Activated effector memory CD4-positive, alpha-beta T cell treated with anti-CD3 and anti-CD28 coated beads, Interleukin-2, amount 50 U/mL, for 16 hours (primary cell): ENCODE results near the gene PRKD3.

Experiments used
- DNase-seq: peaks from one replicate; pipeline ENCODE4 v3.0.0-alpha.2; 2020

Gene PRKD3

DNA sequence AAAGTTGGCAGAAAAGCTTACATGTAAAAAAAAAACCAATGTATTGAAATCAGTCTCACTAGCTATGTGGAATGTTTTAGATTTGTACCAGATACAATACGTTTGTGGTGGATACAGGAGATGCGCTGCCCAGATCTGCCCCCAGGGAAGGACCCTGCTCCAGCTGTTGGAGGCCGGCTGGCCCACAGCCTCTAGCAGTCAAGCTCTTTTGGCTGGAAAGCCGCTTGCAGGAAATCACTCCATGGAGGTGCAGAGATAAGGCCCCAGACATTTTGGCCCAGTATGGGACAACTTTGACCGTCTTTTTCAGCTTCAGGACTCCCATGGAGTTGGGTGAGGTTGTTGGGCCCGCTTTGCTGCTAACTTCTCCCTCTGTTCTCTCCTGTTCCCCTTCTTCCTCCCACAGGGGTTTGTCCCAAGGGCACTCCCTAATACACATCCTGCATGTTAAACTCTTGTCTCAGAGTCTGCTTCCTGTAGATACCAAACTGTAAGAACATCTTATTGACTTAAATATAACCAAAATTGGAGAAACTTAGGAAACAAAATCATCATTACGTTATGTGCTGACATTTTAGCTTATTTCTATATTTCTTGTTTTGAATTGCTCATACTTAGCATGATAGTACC is 18.1 kb upstream of the PRKD3 start:
- DNase-seq, result no peak

DNA sequence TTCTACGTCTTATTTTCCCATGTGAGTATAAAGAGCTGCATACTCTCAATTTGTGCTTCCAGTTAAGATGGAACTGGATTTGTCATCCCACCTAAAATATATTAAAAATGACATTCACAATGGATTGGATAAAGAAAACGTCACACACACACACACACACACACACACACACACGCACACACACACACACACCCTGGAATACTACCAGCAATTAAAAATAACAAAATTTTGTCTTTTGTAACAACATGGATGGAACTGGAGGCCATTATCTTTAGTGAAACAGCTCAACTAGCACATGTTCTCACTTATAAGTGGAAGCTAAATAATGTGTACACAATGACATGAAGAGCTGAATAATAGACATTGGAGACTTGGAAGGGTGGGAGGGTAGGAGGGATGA is 16.0 kb upstream of the PRKD3 start:
- DNase-seq, result no peak

DNA sequence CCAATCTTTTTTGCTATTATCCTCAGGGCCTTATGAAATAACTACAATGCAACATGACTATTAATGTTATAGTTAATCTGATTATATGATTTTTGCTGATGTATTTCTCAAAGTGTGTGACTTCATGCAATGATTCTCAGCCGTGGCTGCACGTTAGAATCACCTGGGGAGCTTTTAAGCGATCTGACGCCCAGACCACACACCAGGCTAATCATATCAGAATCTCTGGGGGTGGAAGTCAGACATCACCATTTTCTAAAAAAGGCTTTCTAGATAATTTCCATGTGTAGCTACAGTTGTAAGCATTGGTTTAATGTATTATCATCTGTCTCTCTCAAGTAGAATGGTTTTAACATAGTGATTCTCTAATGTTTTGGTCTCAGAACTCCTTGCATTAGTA is 14.3 kb upstream of the PRKD3 start:
- no peak for DNase-seq

DNA sequence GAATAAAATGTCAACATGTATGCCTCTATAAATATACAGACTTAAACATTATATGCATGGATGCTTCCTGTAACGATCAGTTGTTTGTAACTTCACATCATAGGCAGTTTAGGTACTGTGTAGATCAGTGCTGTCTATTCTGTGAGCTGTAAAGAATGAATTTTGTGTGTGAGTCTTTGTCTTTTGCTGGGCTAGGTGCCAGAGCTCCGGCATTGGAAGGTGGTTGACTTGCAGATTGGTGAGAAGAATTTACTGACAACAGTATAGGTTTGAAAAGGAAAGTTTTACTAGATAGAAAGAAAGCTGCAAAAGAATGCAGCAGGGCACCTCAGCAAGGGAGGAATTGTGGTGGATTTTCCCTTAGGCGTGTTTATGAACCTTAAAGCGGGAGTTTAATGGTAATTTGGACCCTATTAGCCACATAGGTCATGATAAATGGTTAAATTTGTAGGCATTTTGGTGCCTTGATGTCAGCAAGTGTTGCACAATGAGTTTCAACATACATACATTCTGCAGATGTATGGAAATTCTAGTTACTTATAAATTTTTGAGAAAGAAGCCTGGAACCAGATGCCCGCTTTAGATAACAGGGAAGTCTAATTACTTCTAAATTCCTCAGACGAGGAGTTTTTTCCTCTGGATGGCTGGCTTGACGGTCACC is 13.1 kb upstream of the PRKD3 start:
- DNase-seq, result no peak

DNA sequence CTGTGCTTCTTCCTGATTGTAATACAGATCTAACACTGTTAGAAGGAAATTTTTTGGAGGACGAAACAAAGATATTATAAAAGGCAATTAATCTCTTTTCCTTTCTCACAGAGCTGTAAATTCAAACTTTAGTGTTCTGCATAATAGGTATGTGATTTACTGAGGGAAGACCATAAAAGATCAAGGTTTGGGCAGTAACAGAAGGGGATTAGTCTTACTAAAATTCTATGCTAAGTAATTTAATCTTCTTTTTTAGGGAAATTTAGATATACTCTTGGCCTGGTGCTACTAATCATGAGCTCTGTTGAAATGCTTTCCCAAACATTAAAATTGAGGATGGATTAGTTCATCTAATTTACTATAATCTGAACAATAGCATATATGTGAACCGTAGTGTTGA is 11.0 kb upstream of the PRKD3 start:
- DNase-seq, result no peak

DNA sequence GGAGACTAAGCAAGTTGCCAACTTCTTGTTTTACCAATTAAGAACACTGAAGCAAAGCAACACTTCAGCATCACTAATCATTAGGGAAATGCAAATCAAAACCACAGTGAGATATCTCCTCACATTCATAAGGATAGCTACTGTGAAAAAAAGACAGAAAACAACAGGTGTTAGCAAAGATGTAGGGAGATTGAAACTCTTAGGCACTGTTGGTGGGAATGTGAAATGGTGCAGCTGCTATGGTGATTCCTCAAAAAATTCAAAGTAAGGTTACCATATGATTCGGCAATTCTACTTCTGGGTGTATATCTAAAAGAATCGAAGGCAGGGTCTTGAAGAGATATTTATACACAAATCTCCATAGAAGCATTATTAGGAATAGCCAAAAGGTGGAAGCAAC is 8.6 kb upstream of the PRKD3 start:
- DNase-seq, result no peak

DNA sequence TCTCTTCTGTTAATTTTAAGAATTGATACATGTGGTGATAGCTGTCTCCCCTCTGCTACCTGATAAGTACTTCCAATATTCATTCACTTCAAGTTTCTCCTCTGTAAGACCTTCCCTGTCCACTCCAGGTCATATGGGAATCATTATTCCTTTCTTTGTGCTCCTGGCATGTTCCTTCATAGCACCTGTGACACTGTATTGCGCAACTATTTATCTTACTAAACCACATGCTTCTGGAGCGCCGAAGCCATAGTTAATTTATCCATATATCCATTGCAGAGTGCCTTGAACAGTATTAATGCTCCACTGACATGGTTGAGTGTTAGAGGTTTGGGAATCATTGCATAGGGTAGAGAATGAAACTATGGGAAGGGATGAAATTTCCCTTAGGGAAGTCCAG is 7.9 kb upstream of the PRKD3 start:
- no peak for DNase-seq

DNA sequence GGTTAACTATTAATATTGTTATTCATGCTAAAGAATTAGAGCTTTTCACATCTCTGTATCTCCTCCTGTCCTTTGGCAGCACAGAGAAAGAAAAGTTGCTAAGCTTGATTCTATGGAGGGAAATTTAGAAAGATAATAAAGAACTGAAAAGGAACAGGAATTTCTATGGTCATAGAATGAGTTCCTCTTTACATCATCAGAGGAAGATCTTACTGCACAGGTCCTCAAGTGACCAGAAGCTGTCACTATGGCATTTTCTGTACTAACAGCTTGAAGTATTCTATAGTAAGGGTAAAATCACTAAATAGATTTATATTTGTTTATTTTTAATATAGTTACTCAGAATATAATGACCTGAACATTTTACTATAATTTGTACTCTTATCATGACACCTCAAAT is 6.0 kb upstream of the PRKD3 start:
- DNase-seq, result no peak

DNA sequence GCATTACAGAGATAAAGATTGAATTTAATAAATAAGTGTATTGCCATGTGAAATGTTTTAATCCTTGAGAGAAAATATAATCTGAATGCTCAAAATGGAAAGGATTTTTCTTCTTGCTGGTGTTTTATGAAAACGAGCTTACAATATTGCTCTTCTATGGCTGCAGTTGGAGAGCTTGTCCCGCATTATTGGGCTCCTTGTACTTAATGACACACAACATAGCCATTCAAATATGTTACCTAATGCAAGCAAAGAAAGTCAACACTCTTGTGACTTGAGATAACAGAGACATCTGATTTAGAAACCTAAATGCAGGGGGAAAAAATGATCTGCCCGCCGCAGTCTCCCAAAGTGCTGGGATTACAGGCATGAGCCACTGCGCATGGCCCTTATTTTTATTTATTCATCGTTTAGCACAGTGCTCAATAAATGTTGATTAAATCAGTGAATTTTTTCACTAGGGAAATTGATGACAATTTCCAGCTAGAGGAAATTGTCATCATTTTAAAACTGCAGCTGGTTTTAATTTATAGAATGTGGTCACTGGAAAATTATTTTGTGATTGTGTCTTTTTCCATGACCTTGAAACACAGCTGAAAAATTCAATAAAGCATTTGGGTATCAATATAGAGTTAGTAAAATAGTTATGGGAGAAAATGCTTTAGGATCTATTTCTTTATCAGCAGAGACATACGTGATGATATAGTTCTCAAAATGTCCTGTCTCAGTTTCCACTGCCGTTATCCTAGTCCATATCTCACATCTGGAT is 2.4 kb upstream of the PRKD3 start:
- DNase-seq, result no peak

DNA sequence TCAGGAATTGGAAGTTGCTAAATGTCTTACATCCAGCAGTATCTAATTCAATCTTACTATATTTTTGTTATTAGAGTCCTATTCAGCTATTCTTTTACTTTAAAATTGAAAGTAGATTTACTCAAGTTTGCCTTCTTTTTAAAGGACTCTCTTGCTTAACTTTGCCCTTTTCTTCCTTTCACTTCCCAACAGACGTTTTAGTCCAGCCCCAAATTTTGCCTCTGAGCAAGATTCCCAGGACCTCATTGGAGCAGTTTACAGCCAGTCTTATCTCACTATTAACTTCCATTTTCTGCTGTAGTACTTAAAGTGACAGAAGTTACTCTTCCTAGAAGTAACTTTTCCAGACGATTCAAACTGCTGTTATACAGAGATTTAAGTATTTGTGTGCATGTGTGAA is 1.7 kb upstream of the PRKD3 start:
- no peak for DNase-seq

DNA sequence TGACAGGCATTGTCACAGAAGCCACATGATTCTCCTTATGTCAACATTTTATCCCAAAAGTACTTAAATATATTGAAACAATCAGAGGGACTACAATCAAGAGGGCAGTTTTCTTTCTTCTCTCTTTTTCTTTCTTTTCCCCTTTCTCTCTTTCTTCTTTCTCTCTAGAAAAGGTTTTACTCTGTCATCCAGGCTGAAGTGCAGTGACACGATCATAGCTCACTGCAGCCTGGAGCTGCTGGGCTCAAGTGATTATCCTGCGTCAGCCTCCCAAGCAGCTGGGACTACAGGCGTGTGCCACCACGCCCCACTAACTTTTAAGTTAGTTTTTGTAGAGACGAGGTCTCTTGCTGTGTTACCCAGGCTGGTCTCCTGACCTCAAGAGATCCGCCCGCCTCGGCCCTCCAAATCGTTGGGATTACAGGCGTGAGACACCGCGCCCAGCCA is 1.0 kb upstream of the PRKD3 start:
- no peak for DNase-seq

DNA sequence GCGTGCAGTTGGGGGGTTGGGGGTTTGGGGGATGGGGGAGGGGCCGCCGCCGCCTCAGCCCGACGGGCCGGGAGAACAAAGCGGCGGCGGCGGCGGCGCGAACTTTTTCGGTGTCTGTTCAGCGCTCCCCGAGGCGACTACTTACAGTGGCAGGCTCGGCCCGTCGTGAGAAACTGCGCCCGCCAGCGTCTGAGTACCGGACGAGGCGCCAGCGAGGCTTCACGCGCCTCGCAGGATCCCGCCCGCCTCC is 172 bp downstream of the PRKD3 start:
- DNase-seq, result no peak

DNA sequence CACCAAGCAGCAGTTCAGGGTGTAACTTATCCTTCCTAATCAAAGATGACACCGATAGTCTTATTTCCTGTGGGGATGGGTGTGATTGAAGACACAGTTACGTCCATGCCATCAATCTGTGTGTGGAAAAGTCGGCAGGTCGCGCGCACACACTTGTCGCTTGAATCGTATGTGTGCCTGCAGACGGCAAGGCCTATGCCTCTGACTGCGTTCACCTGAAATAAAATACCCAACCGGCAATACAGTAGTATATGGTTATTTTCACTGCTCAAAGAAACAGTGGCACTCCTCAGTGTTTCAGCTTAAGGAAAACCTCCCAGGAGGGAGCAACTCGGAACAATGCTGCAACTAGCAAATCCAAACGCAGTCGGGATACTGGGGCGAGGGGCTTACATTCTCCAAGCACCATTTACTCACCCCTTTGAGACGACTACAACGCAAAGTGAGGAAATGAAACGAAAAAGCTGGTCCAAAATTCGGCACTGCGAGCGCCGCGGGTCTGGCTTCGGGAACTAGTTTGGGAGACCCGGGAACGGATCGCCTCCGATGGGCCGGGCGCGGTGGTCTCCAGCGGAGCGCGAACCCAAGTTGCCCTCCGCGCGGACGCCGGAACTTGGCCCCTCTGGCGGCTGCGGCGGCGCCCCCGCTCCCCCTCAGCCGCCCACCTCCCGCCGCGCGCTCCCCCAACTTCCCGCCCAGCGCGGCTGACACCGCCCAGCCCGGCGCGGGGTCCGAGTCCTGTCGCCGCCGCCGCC is 675 bp downstream of the PRKD3 start:
- peak; percentile 72 for DNase-seq

DNA sequence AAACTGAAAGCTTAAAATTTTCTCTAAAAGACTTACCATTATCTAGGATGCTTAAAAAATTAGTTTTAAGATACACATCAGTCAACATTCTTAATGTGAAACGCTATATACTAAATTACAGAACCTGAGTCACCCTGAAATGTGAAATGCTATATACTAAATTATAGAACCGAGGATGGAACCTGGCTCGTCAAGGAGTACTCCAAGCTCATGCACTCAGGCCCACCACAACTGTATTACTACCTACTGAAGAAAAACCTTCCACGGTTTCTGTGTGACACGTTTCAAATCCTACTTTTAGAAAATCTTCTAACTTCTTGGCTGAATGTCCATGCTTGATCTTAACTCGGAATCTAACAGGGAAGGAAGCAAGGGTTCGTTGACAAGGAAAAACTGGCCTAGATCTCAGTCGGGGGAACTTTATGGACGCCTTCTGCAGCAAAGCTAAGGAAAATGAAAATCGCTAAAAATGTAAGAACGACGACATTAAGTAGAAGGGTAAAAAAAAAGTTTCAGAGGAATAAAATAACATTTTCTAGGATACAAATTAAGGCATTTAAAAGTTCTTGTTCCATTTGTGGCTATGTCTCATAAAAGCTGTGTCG is 1.4 kb downstream of the PRKD3 start:
- DNase-seq, result no peak

DNA sequence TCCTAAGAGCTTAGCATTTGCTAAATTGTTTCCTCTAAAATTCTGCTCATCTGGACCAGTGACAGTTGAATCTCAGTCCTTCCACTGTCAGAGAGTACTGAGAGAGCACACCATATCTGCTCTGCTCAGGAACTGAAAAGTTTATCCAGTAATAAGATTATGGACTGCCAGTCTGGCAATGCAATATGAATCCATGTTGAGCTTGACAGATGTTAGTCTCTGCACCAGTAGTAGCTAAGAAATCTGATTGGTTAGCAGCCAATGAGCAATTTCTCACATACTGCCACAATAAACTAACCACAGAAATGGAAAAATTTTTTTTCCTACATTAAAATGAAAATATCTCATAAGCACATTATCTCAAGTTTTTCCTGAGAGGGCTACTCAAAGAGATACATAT is 2.3 kb downstream of the PRKD3 start:
- no peak for DNase-seq

DNA sequence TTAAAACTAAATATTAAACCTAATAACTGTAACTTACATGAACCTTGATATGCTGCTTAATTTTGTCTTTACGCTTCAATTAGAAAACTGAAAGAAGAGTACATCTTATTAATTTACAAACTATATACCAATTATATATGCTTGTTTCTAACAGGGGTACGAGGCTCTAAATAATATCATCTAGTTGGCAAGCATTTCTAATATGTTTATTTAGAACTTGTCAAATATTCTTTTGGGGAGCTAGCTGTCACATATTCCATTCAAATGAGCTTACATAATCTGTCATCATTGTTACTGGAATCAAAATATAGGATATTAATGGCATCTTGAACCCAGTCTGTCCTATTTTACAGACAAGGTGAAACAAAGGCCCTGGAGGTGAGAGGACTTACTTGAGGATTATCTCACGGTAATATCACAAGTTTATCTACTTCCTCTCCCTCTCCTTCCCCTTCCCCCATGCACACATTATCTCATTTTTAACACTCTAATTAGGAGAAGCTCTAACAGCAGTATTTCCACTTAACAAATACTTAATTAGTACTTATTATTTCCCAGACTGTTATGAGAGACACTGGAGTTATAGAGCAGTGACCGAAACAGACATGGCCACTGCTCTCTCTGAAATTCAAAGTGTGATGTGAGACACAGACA is 3.5 kb downstream of the PRKD3 start:
- DNase-seq, result no peak

DNA sequence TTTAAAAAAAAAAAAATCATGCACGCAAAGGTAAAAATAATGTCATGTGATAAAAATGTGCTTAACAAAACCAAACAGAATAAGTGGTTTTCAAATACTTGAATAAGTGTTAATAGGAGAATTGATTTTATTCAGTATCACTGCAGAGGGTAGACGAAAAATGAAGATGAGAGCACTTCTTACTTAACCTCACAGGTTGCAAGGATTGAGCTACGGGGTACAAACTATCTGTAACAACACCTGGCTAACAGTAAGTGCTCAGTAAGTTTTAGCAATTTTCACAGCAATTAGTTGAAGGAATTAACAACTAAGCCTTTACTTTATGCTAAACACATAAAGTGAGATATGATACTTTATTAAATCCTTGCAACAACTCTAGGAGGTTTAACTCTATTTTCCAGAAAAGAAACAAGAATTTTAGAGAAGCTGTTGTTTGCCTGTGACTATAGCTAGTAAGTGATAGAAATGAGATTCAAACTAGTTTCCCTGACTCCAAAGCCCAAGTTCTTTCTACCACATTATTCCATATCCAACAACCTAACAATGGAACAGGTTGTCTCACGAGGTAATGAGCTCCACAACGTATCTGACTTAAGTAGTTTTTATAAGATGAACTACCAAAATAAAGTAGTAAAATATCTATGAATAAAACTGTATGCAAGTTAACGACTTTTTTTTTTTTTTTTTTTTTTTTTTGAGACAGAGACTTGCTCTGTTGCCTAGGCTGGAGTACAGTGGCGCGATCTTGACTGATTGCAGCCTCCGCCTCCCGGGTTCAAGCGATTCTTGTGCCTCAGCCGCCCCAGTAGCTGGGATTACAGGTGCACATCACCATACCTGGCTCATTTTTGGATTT is 4.7 kb downstream of the PRKD3 start:
- DNase-seq, result no peak

DNA sequence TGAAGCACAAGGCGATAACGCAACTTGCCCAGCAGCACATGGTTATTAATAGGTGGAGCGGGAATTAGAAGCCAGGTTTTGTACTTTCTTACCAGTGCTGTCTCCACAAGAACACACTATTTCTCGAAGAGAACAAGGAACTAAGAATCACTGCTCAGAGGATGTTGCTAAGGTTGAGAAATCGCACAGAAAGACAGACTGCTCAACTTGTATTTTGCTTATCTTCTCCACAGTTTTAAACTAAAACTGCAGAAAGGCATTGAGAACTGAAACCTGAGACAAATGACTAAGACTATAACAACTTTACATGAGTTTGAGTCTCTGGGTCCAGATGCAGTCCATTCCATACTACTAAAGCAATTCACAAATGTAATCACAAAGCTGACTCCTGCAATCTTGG is 6.2 kb downstream of the PRKD3 start:
- DNase-seq, result no peak

DNA sequence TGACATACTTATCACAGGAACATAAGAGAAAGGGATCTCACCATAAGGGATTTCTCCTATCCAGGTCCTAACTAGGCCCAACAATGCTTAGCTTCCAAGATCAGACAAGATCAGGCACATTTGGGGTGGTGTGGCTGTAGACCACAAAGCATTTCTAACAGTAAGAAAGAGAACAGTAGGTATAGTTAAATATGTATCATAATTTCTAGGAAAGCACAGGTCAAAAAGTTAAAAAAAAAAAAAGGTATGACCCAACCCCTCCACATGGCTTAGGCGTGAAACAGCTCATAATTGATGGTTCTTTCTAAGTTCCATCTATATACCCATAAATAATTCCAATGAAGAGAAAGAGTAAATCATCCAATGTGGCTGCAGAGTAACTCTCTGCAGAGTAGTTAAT is 6.9 kb downstream of the PRKD3 start:
- DNase-seq, result no peak

DNA sequence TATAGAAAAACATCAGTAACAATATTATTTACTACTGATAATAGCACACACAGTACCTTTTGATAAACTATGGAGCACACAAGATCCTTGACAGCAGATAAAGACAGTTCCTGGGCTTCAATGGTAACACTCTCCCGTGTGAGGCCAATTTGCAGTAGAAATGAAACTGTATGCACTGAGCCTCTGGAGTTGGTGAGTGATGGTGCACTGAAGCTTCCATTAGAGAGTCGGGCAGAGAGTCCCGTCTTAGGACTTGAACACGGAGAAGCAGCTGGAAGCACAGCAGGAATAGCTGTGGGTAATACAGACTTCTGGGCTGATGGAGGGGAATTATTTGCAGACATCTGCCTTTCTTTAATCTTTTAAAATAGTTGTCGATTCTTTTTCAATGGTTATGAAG is 8.5 kb downstream of the PRKD3 start:
- no peak for DNase-seq

DNA sequence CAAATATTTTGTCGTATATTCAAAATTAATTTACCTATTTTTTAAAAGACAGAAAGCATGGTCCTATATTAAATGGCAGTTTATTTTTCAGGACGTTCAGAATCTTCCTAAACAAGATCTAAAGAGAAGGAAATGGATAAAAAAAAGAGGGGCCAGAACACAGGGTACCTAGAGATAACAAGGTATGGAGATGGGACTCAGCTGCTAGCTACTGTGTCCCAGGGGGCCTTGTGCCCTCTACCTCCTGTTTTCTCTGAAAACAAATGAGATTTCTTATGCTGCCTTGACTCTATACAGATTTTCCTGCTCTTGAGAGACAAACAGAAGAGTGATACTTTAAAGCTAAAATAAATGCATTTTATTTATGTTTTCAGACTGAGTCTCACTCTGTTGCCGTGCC is 9.3 kb downstream of the PRKD3 start:
- DNase-seq, result no peak

DNA sequence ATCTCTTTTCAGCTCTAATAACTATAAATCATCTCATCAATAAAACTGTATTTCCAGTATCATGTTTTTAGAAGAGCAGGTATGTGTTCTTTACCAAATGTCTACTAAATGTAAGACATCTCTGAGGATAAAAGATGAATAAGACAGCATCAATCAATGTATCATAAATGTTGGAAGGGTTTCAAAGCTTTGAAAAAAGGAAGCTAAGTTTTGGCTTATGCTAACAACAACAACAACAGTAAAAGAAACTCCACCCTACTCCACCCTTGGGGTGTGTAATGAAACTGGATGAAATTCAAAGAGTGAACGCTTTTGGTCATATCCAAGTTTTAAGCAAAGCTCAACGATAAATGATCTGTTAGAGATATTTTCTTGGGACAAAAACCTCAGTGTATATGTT is 17.1 kb downstream of the PRKD3 start:
- no peak for DNase-seq
